SU-DHL-6 (cell line): ENCODE data around the gene CHEK1.

Experiments used
- H2AFZ ChIP-seq: fragments of 200-600 bp; sonication (generic); 2 replicates; pipeline ENCODE4 v1.6.1; 2014; ENCODE audit warnings: low read depth, mild to moderate bottlenecking, moderate library complexity, mixed read lengths, antibody characterized with exemption, low read length; ENCODE audit not compliant: severe bottlenecking
- H3F3A ChIP-seq: fragments of 200-600 bp; shearing (Covaris generic); 2 replicates; pipeline ENCODE4 v1.6.0; 2016; ENCODE audit warnings: antibody characterized with exemption, mild to moderate bottlenecking; ENCODE audit not compliant: insufficient read depth
- H3K27ac ChIP-seq: fragments of 200-600 bp; sonication (generic); 2 replicates; pipeline ENCODE4 v1.5.1; 2016; ENCODE audit warnings: low read depth, mild to moderate bottlenecking, low read length, moderate library complexity, mixed read lengths
- H3K27me3 ChIP-seq: fragments of 200-600 bp; sonication (generic), shearing (Covaris generic); 2 replicates; pipeline ENCODE4 v1.6.0; 2014; ENCODE audit warnings: mild to moderate bottlenecking, low read length
- H3K36me3 ChIP-seq: fragments of 200-600 bp; sonication (generic); 2 replicates; pipeline ENCODE4 v1.6.1; 2014; ENCODE audit warnings: mild to moderate bottlenecking, low read length, mixed read lengths
- H3K4me2 ChIP-seq: fragments of 300-600, 200-600 bp; shearing (Covaris generic), sonication (generic); 2 replicates; pipeline ENCODE4 v1.6.0; 2014; ENCODE audit warnings: low read length, low read depth, mild to moderate bottlenecking; ENCODE audit not compliant: poor library complexity, severe bottlenecking
- H3K4me3 ChIP-seq: fragments of 200-600 bp; sonication (generic); 2 replicates; pipeline ENCODE4 v1.5.1; 2014; ENCODE audit warnings: antibody characterized with exemption, low read length, mild to moderate bottlenecking, mixed read lengths; ENCODE audit not compliant: insufficient read depth, poor library complexity, severe bottlenecking
- H3K79me2 ChIP-seq: fragments of 200-600 bp; sonication (generic); 2 replicates; pipeline ENCODE4 v1.6.1; 2014; ENCODE audit warnings: mild to moderate bottlenecking, low read length, moderate library complexity; ENCODE audit not compliant: insufficient read depth
- H3K9ac ChIP-seq: fragments of 200-600 bp; sonication (generic); 2 replicates; pipeline ENCODE4 v1.7.0; 2014; ENCODE audit warnings: mild to moderate bottlenecking, low read length
- H3K9me2 ChIP-seq: fragments of 200-600 bp; sonication (generic); replicated peaks from 2 replicates; pipeline ENCODE4 v1.6.1; 2014; ENCODE audit warnings: low read length; ENCODE audit not compliant: insufficient read depth
- H3K9me3 ChIP-seq: fragments of 200-600 bp; sonication (generic); 2 replicates; pipeline ENCODE4 v1.6.1; 2014; ENCODE audit warnings: low read length, mixed read lengths; ENCODE audit not compliant: insufficient read depth
- H4K20me1 ChIP-seq: fragments of 200-600 bp; sonication (generic); 2 replicates; pipeline ENCODE4 v1.6.1; 2014; ENCODE audit warnings: low read depth, mild to moderate bottlenecking, antibody characterized with exemption, low read length, moderate library complexity, mixed read lengths
- EZH2phosphoT487 ChIP-seq: fragments of 200-600 bp; sonication (generic), shearing (Covaris generic); conservative IDR thresholded peaks from 2 replicates; pipeline ENCODE4 v1.6.1; 2018; ENCODE audit warnings: mild to moderate bottlenecking, antibody characterized with exemption, low read length, moderate library complexity, mixed read lengths
- TF ChIP-seq, protein P1 (sequence below): fragments of 200-600 bp; sonication (generic); IDR thresholded peaks from one replicate; pipeline ENCODE4 v1.5.1; 2017; ENCODE audit warnings: antibody characterized with exemption, mild to moderate bottlenecking, low read length, moderate library complexity; ENCODE audit not compliant: insufficient read depth, poor library complexity, severe bottlenecking

Gene CHEK1

DNA sequence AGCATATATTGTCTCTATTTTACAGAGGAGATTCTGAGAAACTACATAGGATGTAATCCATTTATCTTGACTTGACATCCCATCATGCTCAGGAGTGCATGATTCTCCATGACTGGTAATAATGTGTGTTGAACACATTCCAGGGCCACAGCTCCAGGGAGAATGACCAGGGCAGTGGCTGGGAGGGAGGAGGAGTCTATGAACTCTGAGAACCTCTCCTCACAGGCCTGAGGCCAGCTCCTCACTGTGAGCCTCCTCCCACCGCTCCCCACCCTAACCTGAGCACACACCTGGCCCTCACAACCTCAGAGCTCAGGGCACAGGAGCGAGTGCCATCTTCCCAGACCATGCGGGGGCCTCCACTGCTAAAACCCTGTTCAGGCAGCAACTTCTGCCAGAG, 63.7 kb downstream of the CHEK1 start:
- Histone ChIP-seq H3K4me2 (no peak overlapping the region), H2AFZ (no peak overlapping the region), H3K27me3 (no peaks in the 10 kb centered on the region), H3K79me2 (no peaks in the 10 kb centered on the region), H4K20me1 (no peaks in the 10 kb centered on the region), H3K9me2 (no peaks in the 10 kb centered on the region), H3K9ac (no peak overlapping the region), H3K4me3 (no peak overlapping the region), H3K36me3 (no peaks in the 10 kb centered on the region), H3F3A (no peaks in the 10 kb centered on the region), H3K9me3 (no peaks in the 10 kb centered on the region), H3K27ac (no peak overlapping the region)
- TF ChIP-seq, protein P1, sequence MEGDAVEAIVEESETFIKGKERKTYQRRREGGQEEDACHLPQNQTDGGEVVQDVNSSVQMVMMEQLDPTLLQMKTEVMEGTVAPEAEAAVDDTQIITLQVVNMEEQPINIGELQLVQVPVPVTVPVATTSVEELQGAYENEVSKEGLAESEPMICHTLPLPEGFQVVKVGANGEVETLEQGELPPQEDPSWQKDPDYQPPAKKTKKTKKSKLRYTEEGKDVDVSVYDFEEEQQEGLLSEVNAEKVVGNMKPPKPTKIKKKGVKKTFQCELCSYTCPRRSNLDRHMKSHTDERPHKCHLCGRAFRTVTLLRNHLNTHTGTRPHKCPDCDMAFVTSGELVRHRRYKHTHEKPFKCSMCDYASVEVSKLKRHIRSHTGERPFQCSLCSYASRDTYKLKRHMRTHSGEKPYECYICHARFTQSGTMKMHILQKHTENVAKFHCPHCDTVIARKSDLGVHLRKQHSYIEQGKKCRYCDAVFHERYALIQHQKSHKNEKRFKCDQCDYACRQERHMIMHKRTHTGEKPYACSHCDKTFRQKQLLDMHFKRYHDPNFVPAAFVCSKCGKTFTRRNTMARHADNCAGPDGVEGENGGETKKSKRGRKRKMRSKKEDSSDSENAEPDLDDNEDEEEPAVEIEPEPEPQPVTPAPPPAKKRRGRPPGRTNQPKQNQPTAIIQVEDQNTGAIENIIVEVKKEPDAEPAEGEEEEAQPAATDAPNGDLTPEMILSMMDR: no peak

DNA sequence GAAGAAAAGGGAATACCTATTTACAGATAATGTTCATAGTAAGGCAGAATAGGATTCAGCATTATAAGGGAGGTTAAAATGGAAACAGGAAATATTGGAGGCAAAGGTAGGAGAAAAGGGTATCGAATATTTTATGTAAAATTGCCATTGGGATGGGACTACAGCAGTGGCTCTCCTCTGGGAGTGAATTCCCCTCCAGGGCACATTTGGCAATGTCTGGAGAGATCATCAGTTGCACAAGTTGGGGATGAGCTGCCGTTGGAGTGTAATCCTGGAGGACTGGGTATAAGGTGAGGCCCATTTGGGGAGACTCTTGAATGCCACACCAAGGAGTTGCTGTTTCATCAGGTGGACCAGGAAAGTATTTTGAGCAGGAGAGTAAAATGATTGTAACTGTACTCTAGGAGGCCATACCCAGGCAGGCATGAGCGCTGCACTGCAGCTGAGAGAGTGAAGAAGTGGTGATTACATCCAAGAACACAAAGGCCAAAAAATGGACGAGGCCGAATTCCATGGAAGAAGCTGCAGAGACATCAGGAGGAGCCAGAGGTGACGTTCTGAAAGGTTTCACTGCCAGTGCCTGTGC, 64.4 kb downstream of the CHEK1 start:
- H3K4me2 ChIP-seq: no peak overlapping the region
- no peaks in the 10 kb centered on the region for H3F3A ChIP-seq
- no peaks in the 10 kb centered on the region for H3K9me2 ChIP-seq
- H4K20me1 ChIP-seq: no peaks in the 10 kb centered on the region
- no peaks in the 10 kb centered on the region for H3K27me3 ChIP-seq
- H3K4me3 ChIP-seq: no peak overlapping the region
- no peaks in the 10 kb centered on the region for H3K79me2 ChIP-seq
- H3K36me3 ChIP-seq: no peaks in the 10 kb centered on the region
- no peak overlapping the region for H3K27ac ChIP-seq
- no peak overlapping the region for H3K9ac ChIP-seq
- no peak overlapping the region for H2AFZ ChIP-seq
- TF ChIP-seq, protein P1: no peak
- TF ChIP-seq EZH2phosphoT487: no peak
- H3K9me3 ChIP-seq: no peaks in the 10 kb centered on the region

DNA sequence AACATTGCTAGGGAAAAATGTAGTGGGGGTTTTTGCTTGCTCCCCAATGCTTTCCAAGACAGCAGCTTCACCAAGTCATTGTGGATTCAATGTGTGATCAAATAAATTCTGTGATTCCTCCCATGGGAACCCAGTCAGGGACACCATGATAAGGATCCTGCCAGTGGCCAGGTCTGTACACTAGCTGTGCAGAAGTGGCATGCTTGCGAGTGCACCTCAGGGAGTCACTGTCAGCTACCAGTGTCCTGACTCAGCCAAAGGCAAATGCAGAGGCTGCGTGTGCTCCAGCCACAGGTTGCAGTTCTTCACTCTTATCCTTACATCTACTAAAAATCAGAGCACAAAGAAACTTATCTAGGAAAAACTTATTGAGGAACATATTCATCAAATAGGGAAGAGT, 65.0 kb downstream of the CHEK1 start:
- no peaks in the 10 kb centered on the region for H3K79me2 ChIP-seq
- H3K4me3 ChIP-seq: no peak overlapping the region
- H3K9me3 ChIP-seq: no peaks in the 10 kb centered on the region
- no peaks in the 10 kb centered on the region for H3F3A ChIP-seq
- no peaks in the 10 kb centered on the region for H3K9me2 ChIP-seq
- H3K27ac ChIP-seq: no peak overlapping the region
- no peaks in the 10 kb centered on the region for H3K36me3 ChIP-seq
- no peaks in the 10 kb centered on the region for H3K27me3 ChIP-seq
- H4K20me1 ChIP-seq: no peaks in the 10 kb centered on the region
- no peak for TF ChIP-seq EZH2phosphoT487
- TF ChIP-seq, protein P1: no peak
- H3K4me2 ChIP-seq: no peak overlapping the region
- no peak overlapping the region for H3K9ac ChIP-seq
- no peak overlapping the region for H2AFZ ChIP-seq

DNA sequence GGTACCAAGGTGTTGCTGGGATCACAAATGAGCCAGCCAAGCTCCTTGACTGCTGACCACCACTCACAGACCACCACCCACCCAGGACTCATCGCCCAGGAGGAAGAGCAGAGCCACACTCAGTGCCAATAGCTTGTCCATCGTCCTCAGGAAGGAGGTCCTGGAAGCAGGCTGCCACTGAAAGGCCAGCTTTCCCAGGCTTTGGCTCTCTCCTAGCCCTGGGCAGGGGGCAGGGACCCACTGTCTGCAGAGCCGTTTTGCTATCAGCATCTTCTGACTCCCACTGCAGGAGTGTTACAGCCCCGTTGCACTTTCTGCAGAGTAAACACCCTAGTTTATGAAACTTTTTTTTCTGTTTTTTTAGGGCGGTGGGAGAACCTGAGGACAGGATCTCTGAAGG, 67.9 kb downstream of the CHEK1 start:
- TF ChIP-seq EZH2phosphoT487: no peak
- TF ChIP-seq, protein P1: no peak
- H3K9ac ChIP-seq: no peak overlapping the region
- no peaks in the 10 kb centered on the region for H3K79me2 ChIP-seq
- no peaks in the 10 kb centered on the region for H3K9me3 ChIP-seq
- no peaks in the 10 kb centered on the region for H4K20me1 ChIP-seq
- H2AFZ ChIP-seq: no peak overlapping the region
- H3K27me3 ChIP-seq: no peaks in the 10 kb centered on the region
- no peaks in the 10 kb centered on the region for H3K36me3 ChIP-seq
- H3K9me2 ChIP-seq: no peaks in the 10 kb centered on the region
- H3K27ac ChIP-seq: no peak overlapping the region
- no peak overlapping the region for H3K4me2 ChIP-seq
- no peaks in the 10 kb centered on the region for H3F3A ChIP-seq
- no peak overlapping the region for H3K4me3 ChIP-seq
